Measurements from ENCODE around the gene ATL1.
"Not testable (repeated sequence)": the region's sequence is repeated elsewhere in the genome, so short reads cannot be mapped to it uniquely, and the experiment has no call there.

ATL1 gene

GRCh38 chr14:50534997-50535396 lies 24.9 kb upstream of the ATL1 start:
- no peak for DNase-seq (ENCODE audit: low read depth)

GRCh38 chr14:50538034-50538433 lies 21.9 kb upstream of the ATL1 start:
- not testable (repeated sequence) for DNase-seq (ENCODE audit: low read depth)

- no peak for DNase-seq (ENCODE audit: low read depth)
These were observed 20.9 kb upstream of the ATL1 start for GRCh38 chr14:50539051-50539450.

GRCh38 chr14:50541159-50541567 lies 18.8 kb upstream of the ATL1 start:
- no peak for DNase-seq (ENCODE audit: low read depth)

GRCh38 chr14:50542941-50543418 lies 17.0 kb upstream of the ATL1 start:
- DNase-seq (ENCODE audit: low read depth): no peak

- no peak for DNase-seq (ENCODE audit: low read depth)
These were observed 15.0 kb upstream of the ATL1 start for GRCh38 chr14:50544911-50545310.

GRCh38 chr14:50545618-50546017 lies 14.3 kb upstream of the ATL1 start:
- no peak for DNase-seq (ENCODE audit: low read depth)

GRCh38 chr14:50550294-50550693 lies 9.7 kb upstream of the ATL1 start:
- no peak for DNase-seq (ENCODE audit: low read depth)

- no peak for DNase-seq (ENCODE audit: low read depth)
These were observed 8.1 kb upstream of the ATL1 start for GRCh38 chr14:50551877-50552276.

- not testable (repeated sequence) for DNase-seq (ENCODE audit: low read depth)
These were observed 7.1 kb upstream of the ATL1 start for GRCh38 chr14:50552796-50553195.

GRCh38 chr14:50560931-50561285 lies 963 bp downstream of the ATL1 start:
- DNase-seq (ENCODE audit: low read depth): no peak

GRCh38 chr14:50562841-50563240 lies 2.9 kb downstream of the ATL1 start:
- no peak for DNase-seq (ENCODE audit: low read depth)

- DNase-seq (ENCODE audit: low read depth): no peak
These were observed 9.8 kb downstream of the ATL1 start for GRCh38 chr14:50569714-50570274.

- DNase-seq (ENCODE audit: low read depth): no peak
These were observed 13.9 kb downstream of the ATL1 start for GRCh38 chr14:50573862-50574261.

- no peak for DNase-seq (ENCODE audit: low read depth)
These were observed 15.8 kb downstream of the ATL1 start for GRCh38 chr14:50575769-50576168.

GRCh38 chr14:50577982-50578381 lies 18.0 kb downstream of the ATL1 start:
- no peak for DNase-seq (ENCODE audit: low read depth)

- DNase-seq (ENCODE audit: low read depth): no peak
These were observed 18.5 kb downstream of the ATL1 start for GRCh38 chr14:50578433-50578832.

- no peak for DNase-seq (ENCODE audit: low read depth)
These were observed 30.5 kb downstream of the ATL1 start for GRCh38 chr14:50590464-50590863.

GRCh38 chr14:50594577-50595316 lies 34.8 kb downstream of the ATL1 start:
- no peak for DNase-seq (ENCODE audit: low read depth)

- no peak for DNase-seq (ENCODE audit: low read depth)
These were observed 38.8 kb downstream of the ATL1 start for GRCh38 chr14:50598765-50599164.

- no peak for DNase-seq (ENCODE audit: low read depth)
These were observed 39.9 kb downstream of the ATL1 start for GRCh38 chr14:50599700-50600444.

- no peak for DNase-seq (ENCODE audit: low read depth)
These were observed 40.9 kb downstream of the ATL1 start for GRCh38 chr14:50600849-50601248.

GRCh38 chr14:50601394-50601793 lies 41.4 kb downstream of the ATL1 start:
- no peak for DNase-seq (ENCODE audit: low read depth)

Data from T-helper 22 cell (primary cell).